Measurements from ENCODE around the gene CGREF1. TPM values are rescaled to one million over a fixed set of nuclear protein-coding genes. Genes with fewer than 3 reads are reported as not detected.

The CGREF1 gene
- total RNA-seq, 1 experiment from 2014 or later: 2.1 TPM

DNA sequence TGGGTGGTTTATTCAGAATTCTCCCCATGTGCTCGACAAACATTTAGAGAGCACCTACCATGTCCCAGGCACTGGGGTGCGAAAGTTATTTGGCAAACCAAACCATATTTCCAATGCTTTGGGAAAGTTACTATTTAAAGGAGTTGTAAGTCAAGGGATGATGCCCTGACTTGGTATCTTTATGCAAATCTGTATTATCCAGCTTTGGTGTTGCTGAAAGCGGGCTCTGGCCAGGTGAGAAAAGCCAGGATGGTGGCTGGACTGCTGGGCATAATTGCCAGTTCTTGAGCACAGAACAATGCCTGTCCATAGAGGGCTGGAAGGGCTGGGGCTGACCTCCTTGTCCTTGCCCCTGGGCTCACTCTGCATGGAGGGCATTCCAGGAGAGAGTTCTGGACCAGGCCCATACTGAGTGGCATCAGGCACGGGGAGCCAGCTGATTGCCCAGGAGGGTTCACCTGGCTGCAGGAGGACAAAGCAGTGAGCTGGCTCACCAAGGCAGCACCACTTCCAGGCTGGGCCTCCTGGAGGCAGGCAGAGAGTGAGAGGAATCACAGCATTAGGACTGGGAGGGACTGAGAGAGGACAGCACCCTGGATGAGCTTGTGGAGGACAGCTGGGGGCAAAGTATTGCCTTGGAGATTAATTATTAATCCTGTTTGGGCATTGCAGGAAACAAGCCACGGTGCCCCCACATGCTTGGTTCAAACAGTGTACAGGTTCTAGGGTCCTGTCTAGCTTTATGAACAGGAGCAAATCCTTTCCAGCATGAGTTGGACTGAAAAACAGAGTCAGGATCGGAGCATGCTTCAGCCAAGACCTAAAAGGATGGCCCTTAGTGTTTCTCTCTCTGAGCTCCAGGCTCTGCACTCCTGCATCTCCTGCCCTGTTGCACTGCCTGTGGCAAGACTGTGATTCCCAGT lies 25.2 kb downstream of the CGREF1 start:
- Histone ChIP-seq H2BK5ac (ENCODE audit: insufficient read length, low read length) (no peak overlapping the region), H3K23ac (ENCODE audit: insufficient read length, low read depth, low read length) (no peak overlapping the region), H3K4ac (ENCODE audit: low read depth, low read length) (no peak overlapping the region), H3K27me3 (ENCODE audit: insufficient read depth, low read length) (no peaks in the 10 kb centered on the region), H2BK20ac (ENCODE audit: low read depth, low read length, poor library complexity, severe bottlenecking) (no peak overlapping the region), H4K8ac (replicated peaks; ENCODE audit: insufficient read length, low read depth, low read length) (no peak overlapping the region), H3K23me2 (ENCODE audit: insufficient read length, low read depth, low read length, poor library complexity, severe bottlenecking) (no peaks in the 10 kb centered on the region), H4K91ac (ENCODE audit: insufficient read length, low read depth, low read length) (no peak overlapping the region), H3K14ac (ENCODE audit: insufficient read depth, low read length) (no peak overlapping the region), H2AFZ (ENCODE audit: low read length) (no peak overlapping the region), H4K20me1 (ENCODE audit: control insufficient read depth, insufficient read depth, insufficient read length) (peaks cover 3% of the 10 kb centered on the region), H4K5ac (ENCODE audit: insufficient read length, low read depth, low read length) (no peak overlapping the region), H3K79me1 (ENCODE audit: insufficient read depth, low read depth, low read length, poor library complexity, severe bottlenecking) (no peaks in the 10 kb centered on the region), H2AK5ac (ENCODE audit: insufficient read length, low read length) (no peak overlapping the region), H3K18ac (ENCODE audit: insufficient read length, low read depth, low read length) (no peak overlapping the region), H3K9ac (ENCODE audit: extremely low read depth, insufficient read length, low read length) (no peak overlapping the region), H3K4me2 (ENCODE audit: insufficient read depth, insufficient read length, low read length) (no peak overlapping the region), H2BK15ac (ENCODE audit: low read depth, low read length) (no peak overlapping the region), H3T11ph (ENCODE audit: low read length) (no peak overlapping the region), H3K4me1 (ENCODE audit: insufficient read depth, low read length) (no peaks in the 10 kb centered on the region), H3K27ac (ENCODE audit: insufficient read length, low read depth, low read length) (no peak overlapping the region), H3K9me3 (ENCODE audit: control insufficient read depth, low read depth, low read length) (no peaks in the 10 kb centered on the region), H2BK12ac (ENCODE audit: insufficient read length, low read depth, low read length) (no peak overlapping the region), H2BK120ac (ENCODE audit: low read depth, low read length, poor library complexity, severe bottlenecking) (no peak overlapping the region), H3K56ac (ENCODE audit: insufficient read length, low read depth, low read length) (no peak overlapping the region), H3K79me2 (ENCODE audit: insufficient read depth, low read length) (no peaks in the 10 kb centered on the region)
- peak overlapping the region in 1 of 3 experiments; percentile 83; a peak in 2 of 7 replicates for H3K27ac Mint-ChIP-seq
- no peak overlapping the region for H3K4me3 Mint-ChIP-seq
- H3K36me3 Mint-ChIP-seq (ENCODE audit: insufficient read depth in 1 of 3, low read depth in 3 of 3): no peaks in the 10 kb centered on the region; a peak in 1 of 7 replicates
- no peak for DNase-seq
- TF ChIP-seq, protein P1, sequence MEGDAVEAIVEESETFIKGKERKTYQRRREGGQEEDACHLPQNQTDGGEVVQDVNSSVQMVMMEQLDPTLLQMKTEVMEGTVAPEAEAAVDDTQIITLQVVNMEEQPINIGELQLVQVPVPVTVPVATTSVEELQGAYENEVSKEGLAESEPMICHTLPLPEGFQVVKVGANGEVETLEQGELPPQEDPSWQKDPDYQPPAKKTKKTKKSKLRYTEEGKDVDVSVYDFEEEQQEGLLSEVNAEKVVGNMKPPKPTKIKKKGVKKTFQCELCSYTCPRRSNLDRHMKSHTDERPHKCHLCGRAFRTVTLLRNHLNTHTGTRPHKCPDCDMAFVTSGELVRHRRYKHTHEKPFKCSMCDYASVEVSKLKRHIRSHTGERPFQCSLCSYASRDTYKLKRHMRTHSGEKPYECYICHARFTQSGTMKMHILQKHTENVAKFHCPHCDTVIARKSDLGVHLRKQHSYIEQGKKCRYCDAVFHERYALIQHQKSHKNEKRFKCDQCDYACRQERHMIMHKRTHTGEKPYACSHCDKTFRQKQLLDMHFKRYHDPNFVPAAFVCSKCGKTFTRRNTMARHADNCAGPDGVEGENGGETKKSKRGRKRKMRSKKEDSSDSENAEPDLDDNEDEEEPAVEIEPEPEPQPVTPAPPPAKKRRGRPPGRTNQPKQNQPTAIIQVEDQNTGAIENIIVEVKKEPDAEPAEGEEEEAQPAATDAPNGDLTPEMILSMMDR (conservative IDR thresholded peaks at IDR 0.05): no peak
- no peaks in the 10 kb centered on the region; the same call in 1 of the 2 replicates for H3K27me3 Mint-ChIP-seq (ENCODE audit: low read depth)
- peaks cover 6 to 8% of the 10 kb centered on the region in 2 experiments for H3K4me1 Mint-ChIP-seq
- WGBS (ENCODE audit: extremely low coverage, insufficient read length, low lambda C conversion rate): no CpG with 5 or more reads among the region's 6 CpGs
- H3K9me3 Mint-ChIP-seq: no peaks in the 10 kb centered on the region; a peak in 1 of 5 replicates

Data from H9 (cell line).